ENCODE data around the gene NR2F1-AS1. TPM values are rescaled to one million over a fixed set of nuclear protein-coding genes. Genes with fewer than 3 reads are reported as not detected.

The NR2F1-AS1 gene
- total and polyA plus RNA-seq, 2 experiments from 2014 or later: 8.3 to 36.0 TPM

DNA sequence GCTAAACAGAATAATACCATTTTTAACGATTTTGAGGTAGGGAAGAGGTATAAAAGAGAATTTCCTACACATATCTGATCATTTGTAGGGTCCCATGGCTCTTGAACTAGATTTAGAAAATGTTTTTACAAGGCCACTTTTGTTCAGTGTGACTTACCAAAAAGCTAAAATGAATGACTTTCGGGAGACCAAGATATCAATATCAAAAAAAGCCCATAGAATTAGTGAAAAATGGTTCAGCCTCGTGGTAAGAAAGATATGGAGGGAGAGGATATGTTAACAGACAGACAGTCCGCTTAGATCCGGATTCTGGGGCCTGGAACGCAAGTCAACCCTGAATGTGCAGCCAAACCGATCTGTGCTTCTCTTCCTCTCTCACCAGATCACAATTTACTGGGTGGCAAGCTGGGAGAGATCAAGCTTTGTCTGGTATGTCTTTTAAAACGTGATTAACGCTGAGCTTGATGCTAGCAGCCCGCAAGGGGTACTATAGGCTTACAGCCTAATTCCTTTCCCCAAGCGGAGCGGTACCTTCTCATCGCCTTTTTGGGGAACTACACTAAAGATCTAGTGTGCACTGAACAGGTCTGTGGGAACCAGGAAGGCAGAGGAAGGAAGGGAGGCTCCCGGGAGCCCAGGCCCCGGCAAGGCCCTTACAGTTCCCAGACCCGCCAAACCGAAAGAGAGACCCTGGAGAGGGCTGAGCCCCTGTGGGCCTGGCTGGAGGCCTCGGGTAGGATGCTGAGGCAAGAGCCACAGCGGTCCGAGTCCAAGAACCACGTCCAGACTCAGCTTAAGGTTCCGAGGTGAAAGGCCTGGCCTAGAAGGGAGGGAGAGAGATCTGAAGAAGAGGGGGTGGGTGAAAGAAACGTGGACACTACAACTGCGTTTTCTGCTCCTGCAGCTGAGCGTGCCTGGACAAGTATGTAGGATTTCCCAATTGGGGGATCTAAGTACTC lies 2.9 kb downstream of the NR2F1-AS1 start:
- Histone ChIP-seq H2AFZ (no peak overlapping the region), H3K27ac (no peak overlapping the region), H3K27me3 (replicated peaks; ENCODE audit: insufficient read depth) (no peaks in the 10 kb centered on the region), H3F3A (ENCODE audit: insufficient read depth) (peaks cover 12% of the 10 kb centered on the region), H3K79me2 (ENCODE audit: insufficient read depth) (peaks cover 76% of the 10 kb centered on the region), H3K4me1 (ENCODE audit: insufficient read depth) (0 out of 2 replicates have a peak, but pooled peaks cover 5% of the 10 kb centered on the region), H3K4me2 (ENCODE audit: unreplicated experiment) (no peak overlapping the region), H4K20me1 (ENCODE audit: insufficient read depth) (no peaks in the 10 kb centered on the region), H3K36me3 (ENCODE audit: low read depth) (no peaks in the 10 kb centered on the region), H3K9me3 (ENCODE audit: low read depth) (no peaks in the 10 kb centered on the region), H3K9ac (no peak overlapping the region), H3K4me3 (no peak overlapping the region), H3K9me2 (ENCODE audit: insufficient read depth) (no peaks in the 10 kb centered on the region)
- WGBS, 2 experiments (ENCODE audit: low coverage in 1 of 2, low lambda C conversion rate in 2 of 2, missing lambda C conversion rate in 2 of 2): 90 to 93% methylated on average over 24 to 25 of the region's 25 CpGs
- DNase-seq: no peak
- TF ChIP-seq EZH2 (IDR thresholded peaks at IDR 0.05; ENCODE audit: insufficient read depth, poor library complexity, severe bottlenecking): no peak
- TF ChIP-seq EZH2phosphoT487 (IDR thresholded peaks at IDR 0.05; ENCODE audit: insufficient read depth, low read depth): no peak
- in situ Hi-C loops (cut with MboI): loop anchor here (25.0 kb wide), 1 partner anchor 1266 kb away; no protein-coding TSS in a partner anchor

DNA sequence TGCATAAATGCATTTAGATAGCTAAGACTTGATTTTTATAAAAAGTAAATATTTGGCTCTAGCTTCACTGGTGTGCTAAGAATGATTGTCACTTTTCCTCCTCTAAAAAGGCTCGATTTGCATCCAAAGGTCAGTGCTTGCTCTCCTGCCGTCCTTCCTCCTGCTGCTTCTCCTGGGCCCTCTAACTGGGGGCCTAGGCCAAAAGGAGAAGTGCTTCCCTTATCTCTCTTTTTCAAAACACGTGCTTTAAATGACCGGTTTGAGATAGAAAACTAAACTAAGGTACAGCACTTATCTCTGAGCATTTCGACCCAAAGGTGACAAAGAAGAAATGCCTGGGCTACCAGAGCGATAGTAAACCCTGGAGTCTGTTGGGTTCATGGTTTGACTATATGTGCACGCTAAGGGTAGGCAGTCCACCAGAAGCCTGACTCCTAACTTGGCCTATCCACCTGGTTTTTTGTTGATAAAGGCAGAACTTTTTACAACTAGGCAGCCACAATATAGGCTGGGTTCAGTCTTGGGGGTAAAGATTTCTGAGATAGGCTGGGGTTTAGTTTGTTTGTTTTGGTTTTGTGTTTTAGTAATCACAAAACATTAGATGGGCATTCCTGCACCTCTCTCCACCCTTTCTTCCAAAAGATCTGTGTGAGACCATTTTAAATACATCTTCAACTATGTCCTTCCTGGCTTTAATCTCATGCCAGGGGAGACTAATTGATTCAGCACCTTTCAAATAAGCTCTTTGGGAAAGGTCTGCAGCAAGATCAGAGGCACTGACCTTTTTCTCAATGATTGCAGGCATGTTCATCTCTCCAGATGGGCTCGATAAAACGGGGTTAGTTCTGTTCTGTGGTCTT lies 3.8 kb downstream of the NR2F1-AS1 start:
- Histone ChIP-seq H4K20me1 (ENCODE audit: insufficient read depth) (no peaks in the 10 kb centered on the region), H3K9ac (no peak overlapping the region), H2AFZ (no peak overlapping the region), H3K4me2 (ENCODE audit: unreplicated experiment) (no peak overlapping the region), H3K36me3 (ENCODE audit: low read depth) (no peaks in the 10 kb centered on the region), H3K79me2 (ENCODE audit: insufficient read depth) (peaks cover 83% of the 10 kb centered on the region), H3K4me1 (ENCODE audit: insufficient read depth) (0 out of 2 replicates have a peak, but pooled peaks cover 5% of the 10 kb centered on the region), H3K27me3 (replicated peaks; ENCODE audit: insufficient read depth) (no peaks in the 10 kb centered on the region), H3K9me2 (ENCODE audit: insufficient read depth) (no peaks in the 10 kb centered on the region), H3F3A (ENCODE audit: insufficient read depth) (peaks cover 4% of the 10 kb centered on the region), H3K9me3 (ENCODE audit: low read depth) (no peaks in the 10 kb centered on the region), H3K4me3 (no peak overlapping the region), H3K27ac (no peak overlapping the region)
- TF ChIP-seq EZH2phosphoT487 (IDR thresholded peaks at IDR 0.05; ENCODE audit: insufficient read depth, low read depth) (no peak), EZH2 (IDR thresholded peaks at IDR 0.05; ENCODE audit: insufficient read depth, poor library complexity, severe bottlenecking) (no peak)
- 96% methylated on average over 9 of the region's 9 CpGs for WGBS, 2 experiments (ENCODE audit: low coverage in 1 of 2, low lambda C conversion rate in 2 of 2, missing lambda C conversion rate in 2 of 2)
- in situ Hi-C loops (cut with MboI): loop anchor here (25.0 kb wide), 1 partner anchor 1265 kb away; no protein-coding TSS in a partner anchor
- DNase-seq: no peak

DNA sequence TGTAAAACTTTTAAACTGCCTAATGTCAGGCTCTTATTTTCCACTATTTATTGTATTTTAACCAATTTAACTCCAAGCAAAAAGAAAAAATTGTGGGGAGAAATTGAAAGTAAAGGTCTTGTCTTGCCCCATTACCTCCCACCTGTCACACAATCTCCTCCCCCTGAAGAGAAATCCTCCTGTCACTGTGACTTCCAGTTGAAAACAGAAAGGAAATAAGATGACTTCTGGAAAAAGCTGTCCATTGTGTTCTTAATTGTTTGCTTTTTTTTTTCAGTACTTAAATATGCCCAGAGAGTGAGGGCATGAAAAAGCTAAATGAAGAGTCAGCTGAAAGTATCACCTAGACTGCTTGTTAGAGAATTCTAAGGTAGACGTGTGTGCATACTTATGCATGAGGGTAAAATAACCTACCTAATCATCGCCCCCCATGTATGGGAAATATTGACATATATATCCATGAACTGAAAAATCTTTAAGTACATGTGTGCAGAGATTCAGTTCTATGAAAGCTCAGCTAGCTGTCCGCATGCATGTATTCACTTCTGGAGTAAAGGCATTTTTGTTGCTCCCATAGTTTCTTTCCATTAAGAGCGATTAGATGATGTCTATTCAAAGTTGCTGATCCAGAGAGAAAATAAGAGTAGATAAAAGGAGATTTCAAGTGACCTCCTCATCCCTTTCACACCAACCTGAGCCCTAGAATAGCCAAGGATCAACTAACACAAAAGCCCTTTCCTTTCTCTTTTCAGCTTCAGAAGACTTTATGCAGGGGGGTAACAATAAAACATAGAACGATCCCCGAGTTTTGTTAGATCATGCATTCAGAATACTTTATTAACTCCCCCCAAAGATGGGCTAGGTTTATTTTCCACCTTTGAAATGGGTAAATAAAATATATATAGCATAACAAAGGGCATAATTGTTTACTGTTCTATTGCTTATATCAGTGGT lies 5.3 kb downstream of the NR2F1-AS1 start:
- Histone ChIP-seq H3K4me2 (ENCODE audit: unreplicated experiment) (no peak overlapping the region), H4K20me1 (ENCODE audit: insufficient read depth) (no peaks in the 10 kb centered on the region)

More for the DNA sequence above, 5.3 kb downstream of the NR2F1-AS1 start:
- DNase-seq: no peak
- TF ChIP-seq EZH2phosphoT487 (IDR thresholded peaks at IDR 0.05; ENCODE audit: insufficient read depth, low read depth) (no peak), EZH2 (IDR thresholded peaks at IDR 0.05; ENCODE audit: insufficient read depth, poor library complexity, severe bottlenecking) (no peak)
- Histone ChIP-seq H3K9ac (no peak overlapping the region), H3K27me3 (replicated peaks; ENCODE audit: insufficient read depth) (no peaks in the 10 kb centered on the region), H2AFZ (no peak overlapping the region), H3F3A (ENCODE audit: insufficient read depth) (no peaks in the 10 kb centered on the region), H3K9me3 (ENCODE audit: low read depth) (no peaks in the 10 kb centered on the region), H3K4me1 (ENCODE audit: insufficient read depth) (0 out of 2 replicates have a peak, but pooled peaks cover 5% of the 10 kb centered on the region), H3K9me2 (ENCODE audit: insufficient read depth) (no peaks in the 10 kb centered on the region), H3K79me2 (ENCODE audit: insufficient read depth) (peaks cover 90% of the 10 kb centered on the region), H3K27ac (no peak overlapping the region), H3K4me3 (no peak overlapping the region), H3K36me3 (ENCODE audit: low read depth) (no peaks in the 10 kb centered on the region)
- in situ Hi-C loops (cut with MboI): loop anchor here (25.0 kb wide), 1 partner anchor 1263 kb away; no protein-coding TSS in a partner anchor
- 90 to 92% methylated on average over 6 of the region's 6 CpGs for WGBS, 2 experiments (ENCODE audit: low coverage in 1 of 2, low lambda C conversion rate in 2 of 2, missing lambda C conversion rate in 2 of 2)
